GF-D8 (cell line): ENCODE results near the gene DCUN1D3.
"Not testable (repeated sequence)": the region's sequence is repeated elsewhere in the genome, so short reads cannot be mapped to it uniquely, and the experiment has no call there.

Source experiments
- DNase-seq: peaks from one replicate; lab custom pipeline; 2025; lab: John Stamatoyannopoulos, UW

The DCUN1D3 gene

DNA sequence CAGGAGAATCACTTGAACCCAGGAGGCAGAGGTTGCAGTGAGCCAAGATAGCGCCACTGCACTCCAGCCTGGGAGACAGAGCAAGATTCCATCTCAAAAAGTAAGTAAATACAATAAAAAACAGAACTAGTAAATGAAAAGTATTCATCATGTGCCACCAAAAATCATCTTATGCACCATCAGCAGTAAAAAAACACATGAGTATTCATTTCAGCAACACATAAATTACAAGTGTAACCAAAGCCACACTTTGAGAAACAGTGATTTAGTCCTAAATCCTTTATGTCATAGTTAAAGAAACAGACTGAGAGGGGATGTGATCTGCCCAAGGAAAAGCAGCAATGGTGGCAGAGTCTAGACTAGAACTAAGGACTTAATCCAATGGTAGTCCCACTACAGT lies 13.0 kb downstream of the DCUN1D3 start:
- no peak for DNase-seq

DNA sequence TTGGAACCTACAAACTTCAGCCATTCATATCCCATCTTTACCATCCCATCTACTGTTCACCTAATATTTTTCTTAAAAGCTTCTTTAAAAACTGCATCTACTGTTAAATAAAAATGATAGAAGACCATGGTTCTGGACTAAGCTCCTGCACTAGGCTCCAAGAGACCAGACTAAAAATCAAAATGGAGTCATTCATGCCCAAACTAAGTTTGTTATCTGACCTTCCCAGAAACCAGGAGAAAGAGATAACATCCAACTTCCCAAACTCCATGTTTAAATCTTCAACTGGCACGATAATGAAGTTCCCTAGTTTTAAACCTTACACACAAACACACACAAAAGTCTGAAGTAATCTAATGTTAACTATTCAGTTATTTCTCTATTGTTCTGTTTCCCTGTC lies 13.8 kb downstream of the DCUN1D3 start:
- DNase-seq, result no peak

DNA sequence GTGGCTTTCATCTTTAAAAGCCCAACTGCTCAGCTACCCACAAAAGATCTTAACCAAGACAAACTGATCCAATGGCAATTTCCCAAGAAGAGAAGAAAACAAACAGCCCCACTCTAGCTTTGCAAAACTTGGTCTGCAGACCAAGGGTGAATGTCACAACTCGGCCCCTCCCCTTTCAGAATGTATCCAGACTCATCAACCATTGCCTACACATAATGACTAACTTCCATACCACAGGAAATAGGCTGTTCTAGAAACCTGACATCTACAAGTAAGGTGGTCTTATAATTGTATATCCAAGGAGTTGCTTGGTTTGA lies 16.0 kb downstream of the DCUN1D3 start:
- no peak for DNase-seq

DNA sequence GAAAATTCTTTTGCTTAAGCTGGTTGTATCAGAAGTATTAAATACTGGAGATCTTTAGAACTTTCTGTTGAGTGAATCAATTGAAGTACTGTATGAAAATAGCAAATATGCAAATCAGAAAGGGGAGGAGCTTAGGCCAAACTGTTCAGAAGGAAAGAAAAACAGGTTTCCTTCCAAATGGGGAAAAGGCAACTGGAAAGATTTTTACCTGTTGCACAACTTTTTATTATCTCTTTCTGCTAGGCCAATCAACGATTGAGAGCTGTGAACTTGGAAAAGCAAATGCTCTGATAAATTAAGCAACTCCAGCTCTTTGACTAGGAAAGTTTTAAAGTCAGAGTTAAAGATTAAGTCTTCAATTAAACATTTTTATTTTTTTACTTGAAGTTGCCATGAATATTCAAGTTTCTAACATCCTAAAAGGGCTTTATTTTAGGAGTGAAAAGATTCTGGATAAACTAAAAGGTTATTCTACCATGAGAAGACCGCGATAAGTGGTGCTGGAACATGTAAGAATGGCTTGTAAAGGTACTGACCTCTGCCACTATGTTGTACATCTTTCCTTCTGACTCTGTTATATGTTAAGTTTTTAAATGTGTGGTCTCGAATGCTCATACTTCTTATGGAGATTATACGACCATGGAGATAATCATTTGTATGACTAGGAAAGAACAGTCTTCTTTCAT lies 16.5 kb downstream of the DCUN1D3 start:
- DNase-seq, result no peak

DNA sequence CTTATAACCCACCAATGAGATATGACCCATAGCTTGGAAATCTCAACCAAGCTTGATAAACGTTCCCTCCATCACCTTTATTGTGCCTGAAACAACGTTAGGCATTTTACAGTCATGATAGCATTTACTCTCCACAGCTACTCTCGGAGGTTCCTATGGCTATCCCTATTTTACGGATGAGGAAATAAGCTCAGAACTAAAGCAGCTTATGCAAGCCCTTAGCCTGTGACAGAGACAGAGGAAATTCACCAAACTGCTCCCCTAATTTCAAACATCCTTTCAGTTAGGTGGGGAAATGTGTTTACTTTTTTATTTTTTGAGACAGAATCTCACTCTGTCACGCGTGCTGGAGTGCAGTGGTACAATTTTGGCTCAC lies 18.7 kb downstream of the DCUN1D3 start:
- DNase-seq, result no peak

DNA sequence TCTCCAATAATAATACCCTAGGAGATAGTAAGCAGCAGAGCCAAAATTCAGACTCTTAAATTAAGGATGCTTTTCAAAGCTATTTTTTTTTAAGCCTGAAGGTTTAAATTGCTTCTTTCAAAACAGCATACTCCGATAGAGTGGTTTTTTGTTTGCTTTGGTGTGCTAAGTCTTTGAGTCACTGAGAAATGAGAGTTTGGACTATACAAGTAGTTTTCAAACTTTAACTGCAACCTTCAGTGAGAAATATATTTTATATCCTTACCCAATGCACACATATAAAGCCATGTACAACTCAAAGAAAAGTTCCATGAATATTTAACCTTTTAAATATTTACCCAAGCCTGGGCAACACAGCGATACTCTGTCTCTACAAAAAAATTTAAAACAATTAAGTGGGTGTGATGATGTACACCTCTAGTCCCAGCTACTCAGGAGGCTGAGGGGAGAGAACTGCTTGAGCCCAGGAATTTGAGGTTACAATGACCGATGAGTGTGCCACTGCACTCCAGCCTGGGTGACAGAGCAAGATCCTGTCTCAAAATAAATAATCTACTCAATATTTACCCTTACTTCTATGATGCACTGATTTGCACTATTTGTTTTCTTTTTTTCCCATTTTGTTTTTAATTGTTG lies 19.2 kb downstream of the DCUN1D3 start:
- no peak for DNase-seq

DNA sequence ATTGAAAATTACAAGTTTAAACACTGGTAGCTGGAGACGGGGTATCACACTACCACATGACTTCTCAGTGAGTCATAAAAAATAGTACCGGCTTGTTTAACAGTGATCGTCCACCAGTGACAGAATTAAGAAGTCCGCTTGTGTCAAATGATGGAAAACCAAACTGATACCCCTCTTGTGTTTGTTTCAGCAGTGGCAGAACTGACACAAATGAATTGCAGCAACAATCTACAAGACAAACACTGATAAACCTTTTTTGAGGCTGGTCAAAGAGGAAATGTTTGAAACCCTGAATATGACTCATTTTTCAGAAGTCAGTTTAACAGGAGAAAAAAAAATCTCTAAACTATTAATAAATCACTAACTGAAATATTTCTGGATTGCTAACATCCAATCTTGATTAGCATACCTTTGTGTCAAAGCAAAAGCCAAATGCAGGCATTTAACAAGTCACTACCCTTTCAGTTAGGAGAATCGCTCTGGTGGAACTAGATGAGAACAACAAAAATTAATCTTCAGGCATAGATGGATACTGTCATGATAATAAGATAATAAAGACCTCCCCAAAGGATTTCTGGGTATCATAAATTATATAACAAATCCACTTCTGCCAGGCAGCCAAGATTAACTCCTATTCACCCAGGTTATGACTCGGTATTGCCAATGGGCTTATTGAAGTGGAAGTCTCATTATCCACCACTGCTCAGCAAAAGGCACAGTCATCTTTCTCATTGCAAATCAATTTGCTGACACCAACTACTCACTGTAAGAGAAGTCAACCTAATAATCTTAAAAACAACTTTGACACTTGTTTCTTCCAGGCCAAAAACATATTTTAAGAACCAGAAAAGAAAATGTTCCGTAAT lies 20.8 kb downstream of the DCUN1D3 start:
- no peak for DNase-seq

DNA sequence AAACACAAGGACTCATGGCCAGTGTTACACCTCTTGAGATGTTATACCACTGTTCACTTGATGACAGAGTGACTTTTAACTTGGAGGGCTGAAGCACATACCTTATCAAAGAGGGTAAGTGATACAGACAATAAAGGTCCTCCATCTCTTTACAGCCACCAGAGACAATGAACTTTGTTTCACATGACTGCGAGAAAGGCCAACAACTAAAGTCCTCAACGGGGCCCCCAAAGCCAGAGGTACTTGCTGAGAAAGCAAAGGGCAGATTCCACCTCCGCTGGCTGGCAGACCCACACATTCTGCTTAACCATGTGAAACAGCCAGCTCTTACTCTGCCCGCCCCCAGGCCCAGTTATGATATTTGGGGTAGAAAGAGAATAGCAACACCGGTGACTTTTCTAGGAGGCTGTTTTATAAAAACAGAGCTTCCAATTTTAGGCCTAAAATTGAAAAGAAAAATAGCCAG lies 21.4 kb downstream of the DCUN1D3 start:
- DNase-seq, result no peak

DNA sequence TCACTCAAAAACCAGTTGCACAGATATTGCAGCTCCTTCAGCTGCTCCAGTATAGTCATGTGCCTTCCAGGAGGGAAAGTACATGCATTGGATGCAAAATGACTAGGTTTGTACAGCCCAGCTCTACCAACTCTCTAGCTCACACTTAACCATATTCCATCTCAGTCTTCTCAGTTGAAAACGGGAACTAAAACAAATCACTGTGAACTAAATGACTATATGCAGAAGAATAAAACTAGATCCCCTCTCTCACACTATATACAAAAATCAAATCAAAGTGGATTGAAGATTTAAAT lies 24.9 kb downstream of the DCUN1D3 start:
- no peak for DNase-seq

DNA sequence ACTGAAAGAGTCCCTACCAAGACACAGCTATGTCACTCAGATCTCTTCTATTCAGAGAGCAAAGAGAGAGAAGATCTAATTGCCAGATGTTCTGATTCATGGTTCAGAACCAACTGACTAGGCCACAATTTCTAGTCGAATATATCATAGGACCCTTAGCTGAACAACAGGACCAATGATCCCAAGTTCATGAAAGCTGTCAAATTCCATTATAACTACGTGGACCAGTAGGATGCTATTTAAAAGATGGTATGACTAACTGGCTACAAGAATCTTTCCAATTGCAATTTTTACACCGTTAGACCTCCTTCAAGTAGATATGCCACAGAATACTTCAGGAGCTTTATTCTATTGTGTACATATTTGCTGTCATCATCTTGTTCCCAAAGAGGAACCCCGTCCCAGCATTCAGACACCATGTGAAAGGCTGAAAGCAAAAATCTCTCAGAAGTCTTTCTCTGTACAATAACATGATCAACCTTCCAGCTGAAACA lies 26.0 kb downstream of the DCUN1D3 start:
- no peak for DNase-seq

DNA sequence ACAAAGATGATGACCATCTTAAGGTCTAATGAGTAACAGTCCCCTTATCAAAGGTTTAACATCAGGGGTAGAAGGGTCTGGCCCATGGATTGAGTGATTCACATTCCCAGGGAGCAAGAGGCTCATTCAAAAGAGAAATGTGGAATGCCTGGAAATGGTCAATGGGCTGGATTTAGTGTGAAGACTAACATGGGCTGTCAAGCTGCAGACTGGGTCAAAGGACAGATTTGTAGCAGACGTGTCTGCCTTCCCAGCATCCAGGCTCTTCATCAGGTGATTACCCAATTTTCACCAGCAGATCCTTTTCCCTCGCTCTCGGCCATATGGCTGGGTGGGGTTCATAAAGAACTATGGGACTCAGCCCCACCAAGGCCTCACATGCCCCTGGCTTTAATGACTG lies 26.8 kb downstream of the DCUN1D3 start:
- DNase-seq, result no peak

DNA sequence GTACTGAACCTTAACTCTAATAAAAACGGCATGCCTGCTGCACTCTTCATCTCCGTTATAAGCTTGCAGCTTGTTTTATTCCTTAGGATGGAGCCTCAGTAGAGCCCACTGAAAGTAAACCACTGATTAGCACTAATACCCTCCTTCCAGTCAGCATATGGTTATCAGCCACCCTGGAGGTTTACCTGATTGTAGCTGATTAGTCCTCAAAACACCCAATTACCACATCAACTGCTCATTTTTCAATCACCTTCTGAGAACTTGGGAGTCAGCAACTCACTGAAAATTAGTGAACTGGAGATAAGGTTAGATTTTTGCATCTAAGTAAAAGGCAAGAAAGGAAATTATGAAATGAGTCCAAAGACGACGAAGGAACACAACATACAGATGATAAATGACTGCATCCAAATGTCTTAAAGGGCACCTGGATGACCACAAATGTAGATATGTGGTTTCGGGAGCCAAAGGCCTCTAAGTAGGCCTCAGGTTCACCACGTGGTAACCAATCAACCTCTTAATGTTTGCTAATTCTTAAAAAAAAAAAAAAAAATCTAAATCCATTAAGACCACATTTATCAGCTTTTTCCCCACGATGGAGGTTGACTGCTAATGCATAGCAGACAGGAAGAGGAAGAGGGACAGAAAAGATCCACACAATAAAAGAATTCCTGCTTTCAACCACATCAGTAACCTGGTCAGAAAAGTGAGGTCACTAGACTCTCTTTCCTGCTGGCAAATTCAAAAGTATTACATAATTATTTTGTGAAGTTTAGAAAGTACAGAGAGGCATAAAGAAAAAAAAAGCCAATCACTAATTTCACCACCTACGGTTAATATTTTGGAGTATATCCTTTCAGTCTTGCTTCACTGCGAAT lies 28.0 kb downstream of the DCUN1D3 start:
- peak; percentile 4 for DNase-seq

DNA sequence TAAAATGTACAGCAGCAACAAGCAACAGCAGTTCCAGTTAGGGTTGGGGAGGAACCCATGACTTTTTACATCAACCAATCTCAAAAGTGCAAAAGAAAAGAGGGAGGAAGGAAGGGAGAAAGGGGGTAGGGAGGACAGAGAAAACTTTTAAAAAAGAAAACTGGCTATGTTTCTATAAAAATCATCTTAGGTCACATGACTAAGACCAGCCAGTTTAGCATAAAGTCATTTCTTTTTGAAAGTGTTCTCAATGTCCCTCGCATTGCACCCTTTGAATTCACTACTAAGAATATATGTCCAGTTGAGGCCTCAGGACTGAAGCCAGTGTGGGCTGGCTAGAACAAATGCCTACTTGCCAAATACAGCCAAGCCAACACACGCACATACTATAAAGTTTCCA lies 28.9 kb downstream of the DCUN1D3 start:
- DNase-seq, result no peak

DNA sequence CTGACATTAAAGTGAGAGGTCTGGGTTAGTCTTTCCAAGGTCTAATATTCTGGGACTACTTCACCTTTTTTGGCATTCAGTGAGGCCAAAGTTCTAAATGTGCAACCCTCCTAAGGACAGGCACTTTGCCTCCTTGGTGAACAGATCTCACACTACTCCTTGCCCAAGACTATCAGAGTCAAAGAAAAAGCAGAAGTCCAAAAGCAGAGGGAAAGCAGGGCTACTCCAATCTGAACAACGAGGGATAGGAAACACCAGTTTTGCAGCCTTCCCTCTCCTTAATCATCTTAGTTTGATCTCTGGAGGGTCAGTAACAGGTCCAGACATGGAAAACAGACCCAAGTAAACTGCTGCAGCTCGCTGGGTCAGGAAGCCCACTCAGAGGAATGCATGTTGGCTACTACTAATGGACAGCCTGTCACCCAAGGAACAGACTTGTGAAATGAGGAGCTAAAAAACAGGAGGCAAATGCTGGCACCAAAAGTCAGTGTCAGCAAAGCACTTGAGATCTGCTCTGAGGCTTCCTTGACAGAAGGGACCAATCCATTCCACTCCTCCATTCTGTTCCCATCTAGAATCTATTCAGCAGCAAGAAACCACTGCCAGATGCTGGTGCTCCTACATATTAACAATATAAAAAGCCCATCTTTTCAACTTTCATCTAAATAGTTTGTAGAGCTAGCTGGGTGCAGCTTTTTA lies 29.9 kb downstream of the DCUN1D3 start:
- DNase-seq, result peak; percentile 11

DNA sequence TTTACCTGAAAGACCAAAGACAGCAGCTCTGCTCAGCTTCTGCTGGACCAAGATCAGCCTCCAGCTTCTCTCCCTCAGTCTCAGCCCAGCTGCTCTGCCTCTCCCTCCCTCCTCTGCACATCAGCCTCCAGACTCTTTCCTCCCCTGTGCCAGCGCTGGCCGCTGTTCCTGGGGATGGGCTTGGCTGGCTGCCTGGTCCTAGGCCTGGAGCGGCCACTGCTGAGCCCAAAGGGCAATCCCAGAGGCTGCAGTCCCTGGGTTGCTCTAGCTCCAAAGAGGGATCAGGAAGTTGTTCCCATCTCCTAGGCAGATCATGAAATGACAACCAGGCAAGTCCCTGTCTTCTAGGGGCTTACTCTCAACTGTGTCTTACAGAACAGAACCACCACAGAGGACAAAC lies 31.3 kb downstream of the DCUN1D3 start:
- DNase-seq, result no peak

DNA sequence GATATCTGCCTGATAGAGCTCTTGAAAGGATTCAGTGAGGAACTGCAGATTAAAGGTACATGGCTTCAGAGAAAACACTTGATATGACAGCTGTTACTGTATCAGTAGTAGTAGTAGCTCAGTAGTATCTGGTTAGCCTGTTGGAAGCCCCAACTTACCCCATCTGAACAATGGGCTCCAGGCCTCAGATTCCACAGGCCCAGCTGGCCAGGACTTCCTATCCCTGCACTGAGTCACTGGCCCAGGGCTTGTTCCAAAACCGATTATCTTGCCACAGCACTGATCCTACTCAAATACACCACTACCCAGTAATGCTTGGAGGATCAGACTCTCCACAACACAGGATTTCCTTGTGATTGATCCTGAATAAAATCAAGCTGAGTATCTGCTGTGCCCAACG lies 32.6 kb downstream of the DCUN1D3 start:
- no peak for DNase-seq

DNA sequence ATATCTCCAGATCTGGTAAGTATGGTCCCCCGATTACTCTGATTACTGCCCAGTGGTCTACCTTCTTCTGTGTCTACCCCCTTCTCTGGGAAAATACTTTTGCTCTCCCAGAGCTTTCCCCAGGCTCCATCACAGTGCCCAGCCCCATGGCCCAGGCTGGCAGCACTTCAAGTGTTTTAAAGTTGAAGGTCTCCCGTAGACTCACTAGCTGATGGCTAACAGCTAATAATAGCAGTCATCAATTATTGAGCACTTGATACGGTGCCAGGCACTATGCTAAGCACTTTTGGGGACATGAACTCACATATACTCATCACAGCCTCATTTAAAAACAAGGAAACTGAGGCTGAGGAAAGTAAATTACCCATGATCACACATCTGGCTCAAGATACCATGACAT lies 33.4 kb downstream of the DCUN1D3 start:
- no peak for DNase-seq

DNA sequence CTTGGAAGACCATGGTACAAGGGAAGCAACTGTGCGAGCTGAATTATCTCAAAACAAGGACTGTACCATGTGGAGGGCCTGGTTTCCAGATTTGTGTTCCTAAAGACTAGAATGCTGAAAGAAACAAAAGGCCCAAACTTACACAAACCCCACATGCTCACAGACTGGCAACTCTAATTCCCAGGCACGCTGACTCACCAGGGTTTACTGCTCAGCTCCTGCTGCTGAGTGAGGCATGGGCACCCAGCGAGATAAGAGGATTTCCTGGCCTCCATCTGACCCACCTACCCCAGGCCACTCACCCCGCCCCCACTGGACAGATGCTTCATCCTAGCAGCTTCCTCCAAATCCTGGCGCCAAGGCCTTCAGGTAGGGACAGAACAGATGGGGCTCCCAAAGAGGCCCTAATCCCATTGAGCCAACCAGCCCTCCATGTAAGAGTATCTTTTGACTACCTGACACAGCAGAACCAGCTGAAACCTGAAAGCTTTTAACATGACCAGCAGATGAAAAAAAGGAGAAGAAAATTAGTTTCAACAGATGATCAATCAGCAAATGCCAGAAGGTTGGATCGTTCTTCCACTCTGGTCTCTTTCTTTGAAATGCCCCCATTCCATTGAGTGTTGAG lies 33.9 kb downstream of the DCUN1D3 start:
- DNase-seq, result peak; percentile 33

DNA sequence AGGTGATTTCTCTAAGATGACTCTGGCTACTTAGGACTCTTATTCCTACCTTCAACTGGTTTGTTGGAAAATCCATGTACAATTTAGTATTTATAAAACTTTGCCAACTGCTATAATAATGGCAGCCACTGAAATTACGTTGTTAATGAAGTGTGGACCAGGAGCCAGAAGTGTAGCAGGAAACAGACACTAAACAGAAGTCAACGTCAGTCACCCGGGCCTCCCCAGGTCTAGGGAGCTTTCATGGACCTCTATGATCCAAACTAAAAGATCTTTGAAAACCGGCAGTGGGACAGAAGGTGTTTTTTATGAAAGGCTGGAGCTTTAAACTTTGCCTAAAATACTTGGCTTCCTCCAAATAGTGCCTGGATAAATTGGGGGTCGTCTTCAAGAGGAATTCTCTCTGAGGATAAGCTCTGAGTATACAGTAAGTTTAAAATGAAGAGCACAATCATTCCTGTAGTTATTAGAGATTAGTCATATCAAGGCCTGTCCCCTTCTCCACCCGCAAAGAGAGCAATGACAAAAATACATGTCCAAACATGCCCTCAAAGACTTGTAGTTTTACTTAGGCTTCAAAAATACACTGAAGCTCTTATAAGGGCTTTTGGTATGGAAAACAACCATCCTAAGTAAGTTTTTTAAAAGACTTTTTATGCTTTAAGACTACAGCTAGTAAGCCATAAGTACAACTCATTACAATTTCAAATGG lies 34.6 kb downstream of the DCUN1D3 start:
- DNase-seq, result no peak

DNA sequence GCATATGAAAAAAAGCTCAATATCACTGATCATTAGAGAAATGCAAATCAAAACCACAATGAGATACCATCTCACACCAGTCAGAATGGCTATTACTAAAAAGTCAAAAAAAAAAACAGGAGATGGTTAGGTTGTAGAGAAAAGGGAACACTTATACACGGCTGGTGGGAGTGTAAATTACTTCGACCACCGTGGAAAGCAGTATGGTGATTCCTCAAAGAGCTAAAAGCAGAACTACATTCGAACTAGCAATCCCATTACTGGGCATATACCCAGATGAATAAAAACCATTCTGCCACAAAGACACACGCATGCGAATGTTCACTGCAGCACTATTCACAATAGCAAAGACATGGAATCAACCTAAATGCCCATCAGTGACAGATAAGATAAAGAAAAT lies 35.8 kb downstream of the DCUN1D3 start:
- DNase-seq, result not testable (repeated sequence)
